Activated CD4-positive, alpha-beta T cell treated with anti-CD3 and anti-CD28 coated beads, Interleukin-2, amount 50 U/mL, for 4 hours (primary cell): ENCODE data around the gene ADAMTS2.
"Not testable (repeated sequence)": the region's sequence is repeated elsewhere in the genome, so short reads cannot be mapped to it uniquely, and the experiment has no call there.

ENCODE experiments used
- DNase-seq, 2 experiments: peaks; one replicate each; pipeline ENCODE4 v3.0.0-alpha.2; 2020

Gene ADAMTS2

DNA sequence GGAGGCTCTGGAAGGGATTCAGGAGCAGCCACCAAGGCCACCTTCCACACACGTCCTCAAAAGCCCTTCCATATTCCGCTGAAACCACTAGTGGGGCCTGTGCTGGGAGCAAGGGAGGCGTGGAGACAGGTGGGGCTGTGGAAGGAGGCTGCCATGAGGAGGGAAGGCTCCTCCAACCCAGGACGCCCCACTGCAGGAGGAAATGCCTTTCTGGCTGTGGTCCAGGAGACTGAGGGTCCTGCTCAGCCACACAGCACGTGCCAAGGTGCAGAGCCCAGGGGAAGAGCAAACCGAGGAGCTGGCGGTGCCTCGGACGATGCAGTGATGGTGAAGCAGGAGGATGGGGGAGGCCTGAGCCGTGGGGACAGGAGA is 49.5 kb downstream of the ADAMTS2 start:
- no peak for DNase-seq

DNA sequence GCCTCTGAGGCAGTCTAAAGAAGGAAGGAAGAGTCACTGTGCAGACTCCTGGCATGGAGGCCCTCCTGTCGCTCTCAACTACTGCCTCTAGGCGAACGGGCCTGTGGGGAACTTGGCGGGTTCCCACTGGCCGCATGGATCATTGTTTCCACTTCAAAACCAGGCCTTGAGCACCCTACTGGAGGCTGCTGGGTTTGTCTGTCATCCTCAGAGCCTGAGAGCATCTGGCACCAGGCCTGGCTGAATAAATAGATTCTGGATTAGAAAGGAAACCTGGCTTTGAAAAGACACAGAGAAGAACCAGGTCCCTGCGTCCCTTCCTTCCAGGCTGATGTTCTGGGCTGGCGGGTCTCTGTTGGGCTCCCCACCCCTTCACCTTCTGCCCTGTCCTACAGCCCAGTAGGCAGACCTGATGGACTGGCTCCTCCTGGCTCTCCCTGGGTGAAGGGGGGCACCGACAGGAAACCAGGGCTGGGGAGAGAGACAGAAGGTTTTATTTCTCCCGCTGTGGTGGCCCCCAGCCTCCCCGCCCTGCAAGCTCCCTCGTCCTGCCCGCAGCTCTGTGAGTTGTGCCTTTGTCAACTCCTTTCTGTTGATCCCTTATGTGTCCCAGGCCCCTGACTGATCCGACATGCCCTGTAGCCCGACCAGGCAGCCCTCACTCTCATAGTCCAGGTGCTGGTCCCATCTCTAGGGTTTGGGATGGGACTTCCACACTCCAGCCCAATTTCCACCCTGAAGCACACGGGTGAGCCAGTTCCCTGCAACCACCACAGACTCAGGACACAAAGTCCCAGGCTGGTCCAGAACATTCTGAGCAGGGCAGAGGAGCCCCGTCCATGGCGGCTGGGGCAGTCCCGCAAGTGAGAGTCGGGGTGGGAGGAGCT is 50.1 kb downstream of the ADAMTS2 start:
- DNase-seq: no peak

DNA sequence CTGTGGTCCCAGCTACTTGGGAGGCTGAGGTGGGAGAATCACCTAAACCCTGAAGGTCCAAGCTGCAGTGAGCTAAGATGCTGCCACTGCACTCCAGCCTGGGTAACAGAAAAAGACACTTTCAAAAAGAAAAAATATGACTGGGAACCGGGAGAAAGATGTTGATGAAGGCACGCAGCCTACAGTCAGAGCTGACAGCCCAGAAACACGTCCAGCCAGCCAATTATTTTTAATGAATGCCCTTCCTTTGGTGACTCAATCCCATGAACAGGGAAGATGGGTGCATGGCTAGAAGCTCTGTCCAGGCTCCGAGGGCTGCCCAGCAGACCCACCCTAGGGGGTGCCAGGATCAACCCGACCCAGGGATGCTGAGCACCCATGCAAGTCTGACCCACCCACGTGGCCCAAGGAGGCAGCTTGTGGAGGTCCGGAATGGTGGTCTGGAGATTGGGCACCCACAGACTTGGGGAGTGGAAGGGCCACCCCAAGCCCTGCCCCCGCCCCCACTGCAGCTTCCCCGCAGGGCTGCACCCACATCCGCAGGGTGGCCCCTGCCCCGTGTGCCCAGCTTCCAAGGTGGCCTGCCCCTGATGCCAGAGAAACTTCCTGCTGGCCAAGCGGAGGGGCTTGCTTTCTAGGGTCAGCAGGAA is 51.0 kb downstream of the ADAMTS2 start:
- DNase-seq: no peak

DNA sequence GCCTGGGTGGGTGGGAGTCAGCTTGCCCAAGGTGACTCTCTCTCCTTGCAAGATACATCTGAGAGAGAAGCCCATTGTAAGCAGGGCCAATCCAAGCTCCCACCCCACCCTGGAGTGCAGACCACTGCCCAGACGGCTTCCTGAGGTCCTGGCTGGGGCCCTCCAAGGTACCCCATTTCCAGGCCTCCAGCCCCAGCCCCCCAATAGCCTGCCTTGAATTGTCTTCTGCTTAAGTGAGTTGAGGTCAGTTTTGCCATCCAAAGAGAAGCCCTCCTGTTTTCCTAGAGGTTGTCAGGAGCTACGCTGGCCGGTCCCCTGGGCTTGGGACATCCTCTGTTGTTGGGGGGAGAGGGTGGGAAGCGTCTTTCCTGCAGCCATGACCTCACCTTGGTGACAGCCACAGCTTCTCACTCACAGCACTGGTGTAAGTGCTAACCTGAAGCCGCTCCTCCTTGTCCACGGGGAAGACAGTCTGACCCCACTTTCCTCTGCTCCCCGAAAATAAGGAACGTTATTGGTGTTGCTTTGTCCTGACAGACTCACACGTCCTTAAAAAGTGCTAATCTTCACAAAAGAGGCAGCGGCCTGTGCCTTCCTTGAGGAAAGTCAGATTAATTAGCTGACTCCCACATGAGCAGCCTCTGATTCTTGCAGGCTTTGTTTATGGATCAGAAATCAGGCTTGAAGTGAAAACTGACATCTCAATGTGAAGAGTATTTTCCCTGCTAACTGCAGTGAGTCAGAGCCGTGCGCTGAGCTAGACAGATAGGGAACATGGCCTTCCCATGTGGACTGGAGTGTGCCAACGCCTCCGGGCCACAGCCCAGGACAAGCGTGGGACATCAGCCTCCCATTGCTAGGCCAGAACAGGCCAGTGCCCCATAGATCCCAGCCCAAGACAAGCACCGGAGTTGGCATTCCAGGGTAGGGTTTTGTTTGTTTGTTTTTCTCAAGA is 52.3 kb downstream of the ADAMTS2 start:
- no peak for DNase-seq

DNA sequence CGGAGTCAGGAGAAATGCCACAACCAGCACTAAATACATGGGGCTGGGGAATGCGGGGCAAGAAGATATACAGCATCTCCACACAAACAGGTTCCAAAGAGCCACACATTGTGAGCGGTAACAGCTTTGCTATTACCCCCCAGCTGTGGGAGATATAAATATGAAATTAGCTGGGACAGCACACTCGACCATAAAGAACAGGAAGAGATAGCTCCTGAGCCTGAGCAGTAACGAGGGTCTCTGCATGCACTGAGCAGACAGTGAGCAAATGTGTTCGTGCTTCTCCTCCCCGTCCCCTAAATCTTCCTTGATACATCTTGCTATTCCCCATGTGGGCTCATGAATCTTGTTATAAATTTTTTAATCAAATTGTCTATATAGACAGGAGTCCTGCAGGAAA is 53.1 kb downstream of the ADAMTS2 start:
- no peak for DNase-seq

DNA sequence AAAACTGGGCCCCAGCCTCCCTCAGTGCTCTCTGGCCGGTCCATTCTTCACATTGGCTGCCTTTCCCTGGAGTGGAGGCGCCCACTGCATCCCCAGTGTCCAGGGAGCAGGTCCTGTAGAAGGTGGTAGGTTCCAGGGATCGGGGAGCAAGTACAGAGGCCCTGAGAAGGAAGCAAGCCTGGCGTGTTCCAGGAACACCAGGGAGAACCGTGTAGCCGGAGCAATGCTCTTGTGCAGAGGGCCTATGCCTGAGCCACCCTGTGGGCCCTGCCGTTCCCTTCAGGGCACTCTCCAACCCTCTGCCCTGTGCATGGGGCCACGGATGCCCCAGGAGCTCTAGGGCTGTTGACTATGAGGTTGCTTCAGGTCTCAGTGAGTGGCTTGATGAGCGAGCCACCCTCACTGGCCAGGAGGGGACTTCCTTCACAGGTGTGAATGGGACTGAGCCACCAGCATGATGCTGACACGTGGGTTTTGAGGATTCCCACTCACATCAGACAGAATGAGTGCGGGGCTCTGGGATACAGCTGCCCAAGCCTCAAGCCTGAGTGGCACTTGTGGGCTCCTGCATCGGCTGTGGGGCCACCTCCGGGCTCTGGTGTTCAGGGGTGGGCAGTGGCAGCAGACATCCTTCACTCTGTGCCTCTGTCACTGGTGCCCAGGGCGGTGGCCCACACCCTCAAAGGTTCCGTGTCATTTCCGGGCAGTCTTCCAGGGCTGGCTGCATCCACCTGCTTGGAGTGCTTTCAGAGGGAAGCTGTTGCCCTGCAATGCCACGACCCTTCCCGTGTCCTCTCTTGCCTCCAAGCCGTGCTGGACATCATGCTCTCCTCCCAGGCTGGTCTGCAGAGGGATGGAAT is 54.4 kb downstream of the ADAMTS2 start:
- no peak for DNase-seq

DNA sequence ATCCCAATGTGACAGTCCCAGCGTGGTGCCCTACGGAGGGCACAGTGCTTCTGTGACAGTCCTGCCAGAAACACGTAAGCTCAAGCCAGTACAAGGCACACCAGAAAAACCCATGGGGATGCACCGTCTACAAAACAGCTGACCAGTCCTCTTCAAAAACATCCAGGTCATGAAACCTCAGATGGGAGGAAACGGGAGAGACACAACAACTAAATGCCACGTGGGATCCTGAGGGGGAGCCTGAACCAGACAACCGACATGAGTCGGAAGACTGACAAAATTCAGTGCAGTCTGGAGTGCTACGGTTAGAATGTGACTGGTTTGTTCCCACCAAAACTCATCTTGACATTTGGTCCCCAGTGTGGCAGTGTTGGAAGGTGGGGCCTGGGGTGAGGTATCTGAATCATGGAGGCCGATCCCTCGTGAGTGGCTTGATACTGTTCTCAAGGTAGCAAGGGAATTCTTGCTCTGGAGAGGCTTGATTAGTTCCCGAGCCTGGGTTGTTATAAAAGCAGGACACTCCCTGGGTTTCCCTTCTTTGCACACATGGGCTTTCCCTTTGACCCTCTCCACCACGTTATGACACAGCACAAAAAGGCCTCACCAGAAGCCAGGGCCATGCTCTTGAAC is 55.4 kb downstream of the ADAMTS2 start:
- no peak for DNase-seq

DNA sequence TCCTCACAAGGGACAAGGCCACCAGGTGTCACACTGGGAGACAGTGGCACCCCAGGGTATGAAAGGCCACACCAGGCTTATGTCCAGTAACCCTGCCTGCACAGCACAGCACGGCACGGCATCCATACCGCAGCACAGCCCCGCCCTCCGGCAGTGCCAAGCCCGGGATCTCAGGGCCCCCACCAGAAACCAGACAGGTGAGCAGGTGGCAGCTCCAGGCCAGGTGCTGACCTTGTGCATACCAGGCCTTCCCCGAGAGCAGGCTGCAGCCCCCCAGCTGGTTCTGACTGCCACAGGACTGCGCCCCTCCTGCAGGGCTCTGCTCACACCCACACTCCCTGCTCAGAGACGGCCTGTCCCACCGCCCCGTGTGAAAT is 56.5 kb downstream of the ADAMTS2 start:
- no peak for DNase-seq

DNA sequence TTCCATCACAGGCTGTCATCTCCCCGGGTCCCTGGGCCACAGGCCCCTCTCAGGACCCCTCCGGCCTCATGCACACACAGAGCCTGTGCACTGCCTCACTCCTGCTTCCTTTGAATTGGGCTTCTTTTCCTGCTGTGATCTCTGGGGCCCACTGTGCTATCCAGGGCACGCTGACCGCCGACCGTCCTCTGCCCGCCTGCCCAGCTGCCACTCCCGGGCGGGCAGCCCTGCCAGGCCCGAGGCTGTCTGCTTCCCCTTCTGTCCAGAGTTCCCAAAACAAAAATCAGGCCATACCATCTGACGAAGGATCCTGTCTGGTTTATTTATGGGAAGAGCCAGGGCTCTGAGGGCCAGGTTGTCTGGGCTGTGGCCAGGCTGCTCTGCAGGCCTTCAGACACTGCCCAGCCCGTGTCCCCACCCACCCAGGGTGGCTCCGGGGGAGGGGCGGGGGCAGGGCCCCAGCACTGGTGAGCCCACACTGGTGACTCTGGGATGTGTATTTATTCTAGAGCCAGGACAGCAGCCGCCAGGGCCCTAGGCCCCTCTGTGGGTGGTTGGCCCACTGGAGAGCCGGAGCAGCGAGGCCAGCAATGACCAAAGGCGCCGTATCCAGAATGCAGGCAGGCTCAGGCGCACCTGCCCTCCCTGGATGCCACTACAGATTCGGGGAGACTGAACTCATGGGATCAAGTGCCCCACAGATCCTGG is 57.0 kb downstream of the ADAMTS2 start:
- DNase-seq: no peak

DNA sequence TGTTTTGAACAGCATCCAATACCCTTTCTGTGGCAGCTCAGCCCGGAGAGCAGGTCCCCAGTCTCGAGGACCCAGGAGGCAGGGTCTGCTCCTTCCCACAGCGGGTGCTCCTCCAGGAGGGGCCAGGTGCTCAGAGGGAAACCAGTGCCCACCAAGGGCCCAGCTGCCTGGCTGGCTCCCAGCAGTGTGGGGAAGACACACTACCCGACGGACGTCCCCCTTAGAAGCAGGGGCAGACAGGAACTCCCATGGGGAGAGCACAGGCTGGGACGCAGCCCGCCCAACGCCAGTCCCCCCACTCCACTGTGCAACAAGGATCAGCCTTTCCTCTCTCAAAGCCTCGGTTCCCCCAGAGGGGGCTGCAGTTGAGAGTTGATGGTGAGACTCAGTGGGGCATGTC is 57.6 kb downstream of the ADAMTS2 start:
- DNase-seq: no peak

DNA sequence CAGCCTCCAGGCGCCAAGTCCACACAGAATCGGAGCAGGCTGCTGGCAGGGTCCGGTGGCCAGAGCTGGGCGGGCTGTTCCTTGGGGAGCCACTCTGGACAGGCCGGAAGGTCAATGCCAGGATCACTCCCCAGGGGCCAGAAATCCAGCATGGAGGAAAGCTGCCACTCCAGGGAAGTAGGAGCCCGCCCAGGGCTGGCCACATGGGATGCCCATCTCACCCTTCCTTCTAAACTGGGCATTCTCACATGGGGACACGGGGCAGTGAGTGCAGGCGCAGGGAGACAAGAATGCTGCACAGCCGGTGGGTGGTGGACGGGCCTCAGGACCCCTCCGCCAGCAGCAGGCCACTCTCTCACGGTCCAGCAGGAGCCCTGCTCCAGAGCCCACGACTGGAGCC is 58.2 kb downstream of the ADAMTS2 start:
- no peak for DNase-seq

DNA sequence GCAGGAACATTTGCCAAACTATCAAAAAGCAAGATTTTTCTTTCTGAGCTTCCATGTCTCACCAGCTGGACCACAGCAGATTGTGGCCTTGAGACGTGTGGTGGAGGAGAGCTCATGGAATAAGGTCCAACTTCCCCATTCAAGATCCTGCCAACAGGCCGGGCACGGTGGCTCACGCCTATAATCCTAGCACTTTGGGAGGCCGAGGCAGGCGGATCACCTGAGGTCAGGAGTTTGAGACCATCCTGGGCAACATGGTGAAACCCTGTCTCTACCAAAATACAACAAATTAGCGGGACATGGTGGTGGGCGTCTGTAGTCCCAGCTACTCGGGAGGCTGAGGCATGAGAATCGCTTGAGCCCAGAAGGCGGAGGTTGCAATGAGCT is 59.5 kb downstream of the ADAMTS2 start:
- not testable (repeated sequence) for DNase-seq

DNA sequence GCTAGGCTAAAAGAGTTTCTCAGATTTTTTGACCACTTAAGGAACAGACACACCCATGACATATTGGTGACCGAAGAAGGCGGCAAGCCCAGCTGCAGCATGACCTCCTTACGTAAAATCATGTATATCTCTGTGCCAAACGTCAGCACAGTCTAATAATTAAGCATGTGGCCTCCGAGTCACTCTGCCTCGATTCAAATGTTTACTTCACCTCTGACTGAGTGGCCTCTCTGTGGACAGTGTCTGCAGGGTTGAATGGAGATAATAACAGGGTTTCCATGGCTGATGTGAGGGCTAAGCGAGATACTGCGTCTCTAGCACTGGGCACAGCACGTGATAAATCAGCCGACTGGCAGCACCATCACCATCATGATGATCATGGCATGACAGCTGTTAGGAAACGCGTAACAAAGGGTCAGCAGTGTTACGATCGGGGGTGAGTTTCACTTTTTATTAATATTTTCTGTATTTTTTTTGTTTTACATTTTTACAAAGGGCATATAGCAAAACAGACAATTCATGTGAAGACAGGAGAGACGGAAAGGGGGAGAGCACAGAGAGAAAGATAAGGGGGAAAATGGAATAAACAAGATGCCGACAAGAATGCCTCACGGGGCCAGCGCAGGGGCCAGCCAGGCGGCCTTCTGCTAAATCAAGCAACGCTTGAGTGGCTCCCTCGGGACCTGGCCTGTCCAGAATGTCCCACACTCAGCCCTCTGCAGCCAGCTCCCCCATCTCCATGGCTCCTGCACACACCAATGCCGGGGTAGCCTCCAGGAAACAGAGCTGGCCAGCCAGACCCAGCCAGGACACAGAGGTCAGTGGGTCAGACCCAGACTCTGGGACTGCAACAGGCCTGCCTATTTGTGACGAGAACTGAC is 60.3 kb downstream of the ADAMTS2 start:
- no peak for DNase-seq

DNA sequence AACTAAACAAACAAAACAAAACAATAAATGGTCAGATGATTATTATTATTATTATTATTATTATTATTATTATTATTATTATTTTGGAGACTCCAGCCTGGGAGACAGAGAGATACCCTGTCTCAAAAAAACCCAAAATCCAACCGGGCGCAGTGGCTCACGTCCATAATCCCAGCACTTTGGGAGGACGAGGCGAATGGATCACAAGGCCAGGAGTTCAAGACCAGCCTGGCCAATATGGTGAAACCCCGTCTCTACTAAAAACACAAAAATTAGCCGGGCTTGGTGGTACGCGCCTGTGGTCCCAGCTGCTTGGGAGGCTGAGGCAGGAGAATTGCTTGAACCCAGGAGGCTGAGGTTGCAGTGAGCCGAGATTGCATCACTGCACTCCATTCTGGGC is 61.4 kb downstream of the ADAMTS2 start:
- not testable (repeated sequence) for DNase-seq

DNA sequence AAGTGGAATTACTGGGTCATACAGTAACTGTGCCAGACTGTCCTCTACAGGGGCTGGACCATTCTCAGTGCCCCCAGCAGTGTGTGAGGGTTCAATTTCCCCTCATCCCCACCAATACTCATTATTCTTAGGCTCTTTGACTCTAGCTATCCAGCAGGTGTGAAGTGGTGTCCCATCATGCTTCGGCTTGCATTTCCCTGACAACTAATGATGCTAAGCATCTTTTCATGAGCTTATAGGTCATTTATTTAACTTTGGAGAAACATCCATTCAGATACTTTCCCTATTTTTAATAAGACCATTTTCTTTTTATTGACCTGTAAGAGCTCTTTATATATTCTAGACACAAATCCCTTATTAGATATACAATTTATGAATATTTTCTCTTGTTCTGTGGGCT is 63.6 kb downstream of the ADAMTS2 start:
- no peak for DNase-seq

DNA sequence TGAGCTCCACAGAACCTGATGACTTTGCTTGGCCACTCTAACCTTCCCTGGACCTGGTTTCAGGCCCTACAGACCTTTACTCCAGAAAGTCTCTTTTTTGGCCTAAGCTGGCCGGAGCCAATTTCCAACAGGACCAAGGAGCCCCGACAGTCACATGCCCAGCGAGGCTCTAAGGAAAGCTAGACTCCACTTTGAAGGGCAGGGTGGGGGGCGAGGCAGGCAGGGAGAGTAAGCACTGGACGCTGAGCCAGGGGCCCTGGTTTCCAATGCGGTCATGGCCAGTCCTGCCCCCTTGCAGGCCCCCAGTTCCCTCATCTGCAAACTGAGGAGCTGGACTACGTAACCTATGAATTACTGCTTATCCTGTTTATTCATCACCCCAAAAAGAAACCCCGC is 65.2 kb downstream of the ADAMTS2 start:
- DNase-seq: no peak

DNA sequence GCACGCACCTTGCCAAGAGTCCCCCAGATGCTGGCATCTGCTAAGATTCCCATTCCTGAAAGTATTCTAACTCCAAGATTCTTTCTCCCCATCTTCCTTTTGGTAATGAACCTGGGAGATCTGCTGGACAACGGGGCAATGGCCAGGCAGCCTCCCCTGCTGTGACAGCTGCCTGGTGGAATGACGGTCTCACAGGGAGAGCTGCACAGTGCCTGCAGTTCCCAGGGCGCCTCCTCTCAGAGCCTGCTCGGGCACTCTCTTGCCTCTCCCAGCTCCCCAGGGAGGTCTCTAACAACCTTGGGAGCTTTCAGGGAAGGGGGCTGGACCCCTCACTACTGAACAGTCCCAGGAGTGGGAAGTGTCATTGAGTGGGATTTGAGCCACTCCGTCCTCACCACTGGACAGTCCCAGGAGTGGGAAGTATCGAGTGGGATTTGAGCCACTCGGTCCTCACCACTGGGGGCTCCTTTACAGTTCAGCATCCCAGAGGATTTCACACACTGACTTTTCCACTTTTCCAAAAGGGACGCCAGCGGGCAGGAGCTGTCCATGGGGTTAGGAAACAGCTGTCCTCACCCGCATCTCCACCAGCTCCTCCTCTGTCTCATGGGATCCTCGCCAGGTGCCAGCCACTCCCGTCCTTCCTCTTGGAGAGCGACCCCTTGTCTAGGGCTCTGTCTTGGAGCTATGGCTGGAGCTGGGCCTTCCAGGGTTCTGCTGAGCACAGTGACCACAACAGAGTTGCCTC is 65.7 kb downstream of the ADAMTS2 start:
- no peak for DNase-seq

DNA sequence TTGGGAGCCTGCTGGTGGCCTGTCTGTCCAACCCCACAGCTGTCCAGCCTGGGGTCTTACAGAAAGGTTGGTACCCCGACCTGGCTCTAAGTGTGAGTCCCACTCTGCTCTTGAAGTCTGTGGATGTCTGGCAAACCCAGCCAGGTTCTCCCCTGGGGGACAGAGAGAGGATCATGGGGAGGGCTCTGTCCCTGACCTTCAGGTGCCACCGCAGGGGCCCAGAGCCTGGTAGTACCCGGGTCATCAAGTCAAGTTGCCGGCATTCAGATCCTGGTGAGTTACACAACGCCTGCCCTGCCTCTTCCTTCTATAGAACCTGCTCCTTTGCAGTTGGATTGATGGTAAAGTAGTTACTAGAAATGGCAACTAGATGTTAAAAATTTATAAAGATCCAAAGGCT is 66.7 kb downstream of the ADAMTS2 start:
- DNase-seq: no peak

DNA sequence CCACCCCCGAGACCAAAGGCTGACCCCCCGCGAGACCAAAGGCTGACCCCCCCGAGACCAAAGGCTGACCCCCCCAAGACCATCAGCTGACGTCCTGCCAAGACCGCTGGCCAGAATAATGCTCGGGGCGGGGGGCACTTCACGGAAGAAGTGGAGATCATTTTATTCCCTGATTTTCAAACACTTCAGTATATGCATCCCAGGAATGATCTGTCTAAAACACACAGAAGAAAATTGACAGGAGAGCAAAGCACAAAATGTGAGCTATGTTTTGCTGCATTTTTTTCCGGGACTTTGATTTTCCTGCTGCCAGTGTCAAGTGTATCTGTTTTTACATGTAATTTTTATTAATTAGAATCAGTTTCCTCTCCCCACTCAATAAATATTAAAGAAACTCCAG is 67.1 kb downstream of the ADAMTS2 start:
- no peak for DNase-seq
